Measurements from ENCODE around the gene MAGOH.

MAGOH gene

DNA sequence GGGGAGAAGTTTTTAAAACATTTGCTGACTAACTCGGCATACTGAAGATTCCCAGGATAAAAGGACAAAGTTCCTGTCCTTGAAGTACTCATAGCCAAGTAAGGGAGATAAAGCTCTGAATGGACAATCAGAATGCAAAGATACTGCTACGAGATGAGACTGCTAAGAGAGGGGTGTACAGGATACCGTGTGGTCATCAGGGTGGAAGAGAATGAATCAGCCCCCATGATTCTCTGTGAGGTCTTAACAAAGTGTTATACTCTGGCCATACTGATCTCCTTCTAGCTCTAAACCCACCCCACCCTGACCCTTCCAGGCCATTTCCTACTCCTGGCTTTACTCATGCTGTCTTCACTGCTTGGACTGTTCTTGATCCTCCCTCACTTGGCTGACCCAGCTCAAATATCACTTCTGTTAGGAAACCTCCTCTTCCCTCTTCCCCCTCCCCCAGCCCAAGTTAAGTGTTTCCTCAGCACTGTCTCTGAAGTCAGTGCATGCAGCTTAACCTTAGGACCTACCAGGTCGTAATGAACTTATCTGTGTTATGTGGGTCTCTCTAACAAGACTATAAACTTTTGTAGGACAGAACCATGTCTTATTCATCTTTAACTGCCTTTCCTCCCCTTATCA is 15.8 kb upstream of the MAGOH start:
- no peaks in the 10 kb centered on the region for H3K4me1 ChIP-seq (ENCODE audit: low read length)
- no peaks in the 10 kb centered on the region for H4K20me1 ChIP-seq (ENCODE audit: insufficient read depth, low read length)
- no peaks in the 10 kb centered on the region for H3K27me3 ChIP-seq (ENCODE audit: low read depth, low read length)
- H3K27ac ChIP-seq (ENCODE audit: low read length): no peak overlapping the region
- H3K4me3 ChIP-seq (ENCODE audit: low read length): no peak overlapping the region
- peaks cover 56% of the 10 kb centered on the region for H3K36me3 ChIP-seq (replicated peaks; ENCODE audit: low read depth, low read length)
- H2AFZ ChIP-seq (ENCODE audit: low read depth, low read length): no peak overlapping the region
- H3K9me3 ChIP-seq (ENCODE audit: insufficient read depth, low read length): no peaks in the 10 kb centered on the region
- H3K4me2 ChIP-seq (ENCODE audit: low read length): no peak overlapping the region
- no peaks in the 10 kb centered on the region for H3K79me2 ChIP-seq (ENCODE audit: low read length)
- H3K9ac ChIP-seq (ENCODE audit: low read length): no peak overlapping the region
- TF ChIP-seq, protein P1, sequence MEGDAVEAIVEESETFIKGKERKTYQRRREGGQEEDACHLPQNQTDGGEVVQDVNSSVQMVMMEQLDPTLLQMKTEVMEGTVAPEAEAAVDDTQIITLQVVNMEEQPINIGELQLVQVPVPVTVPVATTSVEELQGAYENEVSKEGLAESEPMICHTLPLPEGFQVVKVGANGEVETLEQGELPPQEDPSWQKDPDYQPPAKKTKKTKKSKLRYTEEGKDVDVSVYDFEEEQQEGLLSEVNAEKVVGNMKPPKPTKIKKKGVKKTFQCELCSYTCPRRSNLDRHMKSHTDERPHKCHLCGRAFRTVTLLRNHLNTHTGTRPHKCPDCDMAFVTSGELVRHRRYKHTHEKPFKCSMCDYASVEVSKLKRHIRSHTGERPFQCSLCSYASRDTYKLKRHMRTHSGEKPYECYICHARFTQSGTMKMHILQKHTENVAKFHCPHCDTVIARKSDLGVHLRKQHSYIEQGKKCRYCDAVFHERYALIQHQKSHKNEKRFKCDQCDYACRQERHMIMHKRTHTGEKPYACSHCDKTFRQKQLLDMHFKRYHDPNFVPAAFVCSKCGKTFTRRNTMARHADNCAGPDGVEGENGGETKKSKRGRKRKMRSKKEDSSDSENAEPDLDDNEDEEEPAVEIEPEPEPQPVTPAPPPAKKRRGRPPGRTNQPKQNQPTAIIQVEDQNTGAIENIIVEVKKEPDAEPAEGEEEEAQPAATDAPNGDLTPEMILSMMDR (IDR thresholded peaks at IDR 0.05; ENCODE audit: low read depth, low read length): no peak
- no peak for TF ChIP-seq EZH2phosphoT487 (IDR thresholded peaks at IDR 0.05; ENCODE audit: low read depth)

DNA sequence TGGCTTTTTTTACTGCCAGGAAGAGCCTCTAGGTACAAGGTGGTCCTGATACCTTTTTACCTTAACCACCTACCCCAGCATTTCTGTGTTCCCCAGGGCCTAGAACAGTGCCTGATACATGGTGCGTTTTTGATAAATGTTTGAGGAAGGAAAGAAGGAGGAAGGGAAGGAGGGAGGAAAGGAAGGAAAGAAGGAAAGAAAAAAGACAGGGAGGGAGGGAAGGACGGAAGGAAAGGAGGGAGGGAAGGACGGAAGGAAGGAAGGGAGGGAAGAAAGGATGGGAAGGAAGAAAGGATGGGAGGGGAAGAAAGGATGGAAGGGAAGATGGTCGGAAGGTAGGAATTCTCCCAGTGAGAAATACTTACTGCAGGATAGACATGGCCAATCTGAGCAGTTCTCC is 12.0 kb upstream of the MAGOH start:
- Histone ChIP-seq H3K4me3 (ENCODE audit: low read length) (no peak overlapping the region), H3K36me3 (replicated peaks; ENCODE audit: low read depth, low read length) (peaks cover 46% of the 10 kb centered on the region), H3K4me2 (ENCODE audit: low read length) (no peak overlapping the region), H3K9me3 (ENCODE audit: insufficient read depth, low read length) (no peaks in the 10 kb centered on the region), H3K4me1 (ENCODE audit: low read length) (peaks cover 5% of the 10 kb centered on the region), H4K20me1 (ENCODE audit: insufficient read depth, low read length) (no peaks in the 10 kb centered on the region), H3K79me2 (ENCODE audit: low read length) (no peaks in the 10 kb centered on the region), H3K27ac (ENCODE audit: low read length) (no peak overlapping the region), H3K9ac (ENCODE audit: low read length) (no peak overlapping the region), H2AFZ (ENCODE audit: low read depth, low read length) (no peak overlapping the region), H3K27me3 (ENCODE audit: low read depth, low read length) (no peaks in the 10 kb centered on the region)
- TF ChIP-seq, protein P1 (IDR thresholded peaks at IDR 0.05; ENCODE audit: low read depth, low read length): no peak
- TF ChIP-seq EZH2phosphoT487 (IDR thresholded peaks at IDR 0.05; ENCODE audit: low read depth): no peak

DNA sequence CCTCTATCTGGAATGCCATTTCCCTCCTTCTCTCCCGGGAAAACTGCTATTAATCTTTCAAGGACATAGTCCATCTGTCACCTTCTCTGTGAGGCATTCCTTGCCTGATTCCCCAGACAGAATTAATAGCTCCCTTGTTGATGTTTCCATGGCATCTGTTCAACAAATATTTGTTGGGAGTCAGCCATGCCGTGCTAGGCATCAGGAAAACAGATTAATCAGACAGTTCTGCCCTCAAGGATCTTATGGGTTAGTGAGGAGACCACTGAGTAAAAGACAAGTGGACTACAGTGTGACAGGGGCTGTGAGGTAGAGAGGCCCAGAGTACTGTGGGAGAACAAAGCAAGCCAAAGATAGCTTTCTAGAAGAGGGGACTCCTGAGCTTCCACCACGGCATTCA is 11.4 kb upstream of the MAGOH start:
- no peaks in the 10 kb centered on the region for H3K27me3 ChIP-seq (ENCODE audit: low read depth, low read length)
- H3K4me2 ChIP-seq (ENCODE audit: low read length): no peak overlapping the region
- peaks cover 5% of the 10 kb centered on the region for H3K4me1 ChIP-seq (ENCODE audit: low read length)
- H3K9me3 ChIP-seq (ENCODE audit: insufficient read depth, low read length): no peaks in the 10 kb centered on the region
- no peaks in the 10 kb centered on the region for H3K79me2 ChIP-seq (ENCODE audit: low read length)
- TF ChIP-seq EZH2phosphoT487 (IDR thresholded peaks at IDR 0.05; ENCODE audit: low read depth): no peak
- TF ChIP-seq, protein P1 (IDR thresholded peaks at IDR 0.05; ENCODE audit: low read depth, low read length): no peak
- H3K9ac ChIP-seq (ENCODE audit: low read length): no peak overlapping the region
- no peak overlapping the region for H3K4me3 ChIP-seq (ENCODE audit: low read length)
- no peak overlapping the region for H2AFZ ChIP-seq (ENCODE audit: low read depth, low read length)
- no peaks in the 10 kb centered on the region for H4K20me1 ChIP-seq (ENCODE audit: insufficient read depth, low read length)
- no peak overlapping the region for H3K27ac ChIP-seq (ENCODE audit: low read length)
- peaks cover 41% of the 10 kb centered on the region for H3K36me3 ChIP-seq (replicated peaks; ENCODE audit: low read depth, low read length)

DNA sequence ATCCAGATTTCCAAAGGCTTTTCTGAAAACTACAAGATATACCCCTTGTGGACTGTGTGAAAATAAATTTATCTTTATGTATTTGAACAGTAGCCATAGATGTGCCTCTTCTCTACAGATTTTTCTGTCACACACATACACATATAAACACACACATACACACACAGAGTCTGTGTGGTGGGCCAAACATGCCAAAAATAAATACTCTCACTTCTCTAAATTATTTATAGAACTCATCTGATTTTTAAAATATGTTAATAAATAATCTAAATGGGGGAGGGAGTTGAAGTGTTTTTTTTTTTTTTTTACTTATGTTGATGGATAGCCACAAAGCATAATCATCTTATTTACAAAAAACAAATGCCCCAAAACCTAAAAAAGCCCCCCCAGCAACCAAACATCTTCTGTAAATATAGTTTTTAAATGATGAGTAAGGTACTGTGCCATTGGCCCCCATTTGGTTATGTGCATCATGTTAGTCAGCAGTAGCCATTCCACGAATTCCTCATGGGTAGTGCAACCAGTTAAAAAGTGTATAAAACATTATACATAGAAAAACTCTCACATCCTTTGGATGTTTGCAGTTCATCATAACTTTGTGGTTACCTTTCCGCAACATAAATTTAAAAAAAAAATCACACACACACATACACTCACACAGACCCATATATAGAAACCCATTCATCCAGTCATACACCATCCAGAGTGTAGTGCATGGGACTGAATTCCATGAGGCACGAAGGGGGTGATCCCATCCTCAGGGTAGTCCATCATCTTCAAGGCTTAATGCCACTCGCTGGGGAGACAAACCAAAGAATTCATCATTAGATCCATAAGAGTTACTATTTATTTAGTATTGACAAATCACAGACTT is 8.2 kb upstream of the MAGOH start:
- Histone ChIP-seq H3K27me3 (ENCODE audit: low read depth, low read length) (no peaks in the 10 kb centered on the region), H3K4me3 (ENCODE audit: low read length) (no peak overlapping the region), H3K4me2 (ENCODE audit: low read length) (no peak overlapping the region), H3K4me1 (ENCODE audit: low read length) (peaks cover 5% of the 10 kb centered on the region), H2AFZ (ENCODE audit: low read depth, low read length) (no peak overlapping the region), H3K36me3 (replicated peaks; ENCODE audit: low read depth, low read length) (peaks cover 30% of the 10 kb centered on the region), H3K27ac (ENCODE audit: low read length) (peak overlapping the region; percentile 14; the same call in 1 of the 2 replicates), H3K9me3 (ENCODE audit: insufficient read depth, low read length) (no peaks in the 10 kb centered on the region), H4K20me1 (ENCODE audit: insufficient read depth, low read length) (no peaks in the 10 kb centered on the region), H3K79me2 (ENCODE audit: low read length) (no peaks in the 10 kb centered on the region), H3K9ac (ENCODE audit: low read length) (no peak overlapping the region)
- TF ChIP-seq EZH2phosphoT487 (IDR thresholded peaks at IDR 0.05; ENCODE audit: low read depth): no peak
- TF ChIP-seq, protein P1 (IDR thresholded peaks at IDR 0.05; ENCODE audit: low read depth, low read length): no peak
